Measurements from ENCODE around the gene PIH1D1.

PIH1D1 gene

DNA sequence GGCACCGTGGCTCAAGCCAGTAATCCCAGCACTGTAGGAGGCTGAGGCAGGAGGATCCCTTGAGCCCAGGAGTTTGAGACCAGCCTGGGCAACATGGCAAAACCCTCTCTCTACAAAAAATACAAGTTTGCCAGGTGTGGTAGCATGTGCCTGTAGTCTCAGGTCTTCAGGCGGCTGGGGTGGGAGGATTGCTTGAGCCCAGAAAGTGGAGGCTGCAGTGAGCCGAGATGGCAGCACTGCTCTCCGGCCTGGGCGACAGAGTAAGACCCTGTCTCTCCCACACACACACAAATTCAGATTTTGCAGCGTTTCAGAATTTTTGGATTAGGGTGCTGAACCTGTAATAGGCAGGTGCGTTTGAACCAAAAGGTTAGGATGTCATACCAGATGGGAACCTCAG lies 46.9 kb upstream of the PIH1D1 start (continued):
- TF ChIP-seq, protein P1, sequence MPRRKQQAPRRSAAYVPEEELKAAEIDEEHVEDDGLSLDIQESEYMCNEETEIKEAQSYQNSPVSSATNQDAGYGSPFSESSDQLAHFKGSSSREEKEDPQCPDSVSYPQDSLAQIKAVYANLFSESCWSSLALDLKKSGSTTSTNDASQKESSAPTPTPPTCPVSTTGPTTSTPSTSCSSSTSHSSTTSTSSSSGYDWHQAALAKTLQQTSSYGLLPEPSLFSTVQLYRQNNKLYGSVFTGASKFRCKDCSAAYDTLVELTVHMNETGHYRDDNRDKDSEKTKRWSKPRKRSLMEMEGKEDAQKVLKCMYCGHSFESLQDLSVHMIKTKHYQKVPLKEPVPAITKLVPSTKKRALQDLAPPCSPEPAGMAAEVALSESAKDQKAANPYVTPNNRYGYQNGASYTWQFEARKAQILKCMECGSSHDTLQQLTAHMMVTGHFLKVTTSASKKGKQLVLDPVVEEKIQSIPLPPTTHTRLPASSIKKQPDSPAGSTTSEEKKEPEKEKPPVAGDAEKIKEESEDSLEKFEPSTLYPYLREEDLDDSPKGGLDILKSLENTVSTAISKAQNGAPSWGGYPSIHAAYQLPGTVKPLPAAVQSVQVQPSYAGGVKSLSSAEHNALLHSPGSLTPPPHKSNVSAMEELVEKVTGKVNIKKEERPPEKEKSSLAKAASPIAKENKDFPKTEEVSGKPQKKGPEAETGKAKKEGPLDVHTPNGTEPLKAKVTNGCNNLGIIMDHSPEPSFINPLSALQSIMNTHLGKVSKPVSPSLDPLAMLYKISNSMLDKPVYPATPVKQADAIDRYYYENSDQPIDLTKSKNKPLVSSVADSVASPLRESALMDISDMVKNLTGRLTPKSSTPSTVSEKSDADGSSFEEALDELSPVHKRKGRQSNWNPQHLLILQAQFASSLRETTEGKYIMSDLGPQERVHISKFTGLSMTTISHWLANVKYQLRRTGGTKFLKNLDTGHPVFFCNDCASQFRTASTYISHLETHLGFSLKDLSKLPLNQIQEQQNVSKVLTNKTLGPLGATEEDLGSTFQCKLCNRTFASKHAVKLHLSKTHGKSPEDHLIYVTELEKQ (tag by site-specific recombination; IDR thresholded peaks at IDR 0.05; ENCODE audit: borderline replicate concordance): no peak
- TF ChIP-seq MZF1 (tag by site-specific recombination; IDR thresholded peaks at IDR 0.05; ENCODE audit: borderline replicate concordance): no peak
- no peak for TF ChIP-seq ZNF701 (tag by site-specific recombination; IDR thresholded peaks at IDR 0.05)
- TF ChIP-seq BCL11B (tag by site-specific recombination; IDR thresholded peaks at IDR 0.05; ENCODE audit: low read depth): no peak
- no peak for TF ChIP-seq ZNF560 (tag by site-specific recombination; IDR thresholded peaks at IDR 0.05; ENCODE audit: borderline replicate concordance)
- TF ChIP-seq, protein P2, sequence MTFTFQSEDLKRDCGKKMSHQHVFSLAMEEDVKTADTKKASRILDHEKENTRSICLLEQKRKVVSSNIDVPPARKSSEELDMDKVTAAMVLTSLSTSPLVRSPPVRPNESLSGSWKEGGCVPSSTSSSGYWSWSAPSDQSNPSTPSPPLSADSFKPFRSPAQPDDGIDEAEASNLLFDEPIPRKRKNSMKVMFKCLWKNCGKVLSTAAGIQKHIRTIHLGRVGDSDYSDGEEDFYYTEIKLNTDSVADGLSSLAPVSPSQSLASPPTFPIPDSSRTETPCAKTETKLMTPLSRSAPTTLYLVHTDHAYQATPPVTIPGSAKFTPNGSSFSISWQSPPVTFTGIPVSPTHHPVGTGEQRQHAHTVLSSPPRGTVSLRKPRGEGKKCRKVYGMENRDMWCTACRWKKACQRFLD (tag by site-specific recombination; IDR thresholded peaks at IDR 0.05): no peak
- TF ChIP-seq SCRT2 (tag by site-specific recombination; IDR thresholded peaks at IDR 0.05): no peak
- TF ChIP-seq ZBTB21 (tag by site-specific recombination; IDR thresholded peaks at IDR 0.05): no peak
- TF ChIP-seq, protein P3, sequence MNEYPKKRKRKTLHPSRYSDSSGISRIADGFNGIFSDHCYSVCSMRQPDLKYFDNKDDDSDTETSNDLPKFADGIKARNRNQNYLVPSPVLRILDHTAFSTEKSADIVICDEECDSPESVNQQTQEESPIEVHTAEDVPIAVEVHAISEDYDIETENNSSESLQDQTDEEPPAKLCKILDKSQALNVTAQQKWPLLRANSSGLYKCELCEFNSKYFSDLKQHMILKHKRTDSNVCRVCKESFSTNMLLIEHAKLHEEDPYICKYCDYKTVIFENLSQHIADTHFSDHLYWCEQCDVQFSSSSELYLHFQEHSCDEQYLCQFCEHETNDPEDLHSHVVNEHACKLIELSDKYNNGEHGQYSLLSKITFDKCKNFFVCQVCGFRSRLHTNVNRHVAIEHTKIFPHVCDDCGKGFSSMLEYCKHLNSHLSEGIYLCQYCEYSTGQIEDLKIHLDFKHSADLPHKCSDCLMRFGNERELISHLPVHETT (tag by site-specific recombination; IDR thresholded peaks at IDR 0.05): no peak
- TF ChIP-seq ZNF19 (tag by site-specific recombination; IDR thresholded peaks at IDR 0.05; ENCODE audit: low read depth): no peak
- no peak for TF ChIP-seq SP2 (tag by site-specific recombination; IDR thresholded peaks at IDR 0.05)
- TF ChIP-seq ZNF350 (tag by site-specific recombination; IDR thresholded peaks at IDR 0.05): no peak
- no peak for TF ChIP-seq FEZF1 (tag by site-specific recombination; IDR thresholded peaks at IDR 0.05)
- TF ChIP-seq ZNF521 (tag by site-specific recombination; IDR thresholded peaks at IDR 0.05): no peak
- TF ChIP-seq ZNF138 (tag by site-specific recombination; IDR thresholded peaks at IDR 0.05; ENCODE audit: borderline replicate concordance): no peak

DNA sequence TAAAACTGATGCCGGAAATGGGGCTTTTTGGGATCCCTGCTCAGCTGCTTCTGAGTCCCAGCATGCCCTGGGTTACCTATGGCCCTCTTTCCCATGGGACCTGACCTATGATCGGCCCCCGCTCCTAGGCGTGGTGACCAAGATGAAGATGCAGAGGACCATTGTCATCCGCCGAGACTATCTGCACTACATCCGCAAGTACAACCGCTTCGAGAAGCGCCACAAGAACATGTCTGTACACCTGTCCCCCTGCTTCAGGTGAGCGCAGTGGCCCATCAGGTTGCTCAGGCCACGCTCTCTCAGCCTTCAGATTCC lies 46.1 kb upstream of the PIH1D1 start:
- Histone ChIP-seq H3K9me3 (ENCODE audit: control insufficient read depth, insufficient read depth, low read depth, low read length) (no peaks in the 10 kb centered on the region), H3K4me3 (ENCODE audit: low read depth, low read length) (peak overlapping the region; percentile 89; the same call in 1 of the 2 replicates), H3K27ac (ENCODE audit: extremely low read depth, low read depth, low read length) (peak overlapping the region; percentile 87), H3K4me1 (ENCODE audit: control insufficient read depth, insufficient read depth, low read length) (peaks cover 7% of the 10 kb centered on the region), H3K36me3 (ENCODE audit: control insufficient read depth in 2 of 2, insufficient read depth in 1 of 2, low read length in 2 of 2) (peaks cover 15 to 42% of the 10 kb centered on the region in 2 experiments)
- TF ChIP-seq ZNF350 (tag by site-specific recombination; IDR thresholded peaks at IDR 0.05) (no peak), MYNN (tag by site-specific recombination; IDR thresholded peaks at IDR 0.05; ENCODE audit: borderline replicate concordance) (no peak), MZF1 (tag by site-specific recombination; IDR thresholded peaks at IDR 0.05; ENCODE audit: borderline replicate concordance) (no peak), SP2 (tag by site-specific recombination; IDR thresholded peaks at IDR 0.05) (no peak)
- TF ChIP-seq, protein P1 (tag by site-specific recombination; IDR thresholded peaks at IDR 0.05; ENCODE audit: borderline replicate concordance): no peak
- TF ChIP-seq, protein P4, sequence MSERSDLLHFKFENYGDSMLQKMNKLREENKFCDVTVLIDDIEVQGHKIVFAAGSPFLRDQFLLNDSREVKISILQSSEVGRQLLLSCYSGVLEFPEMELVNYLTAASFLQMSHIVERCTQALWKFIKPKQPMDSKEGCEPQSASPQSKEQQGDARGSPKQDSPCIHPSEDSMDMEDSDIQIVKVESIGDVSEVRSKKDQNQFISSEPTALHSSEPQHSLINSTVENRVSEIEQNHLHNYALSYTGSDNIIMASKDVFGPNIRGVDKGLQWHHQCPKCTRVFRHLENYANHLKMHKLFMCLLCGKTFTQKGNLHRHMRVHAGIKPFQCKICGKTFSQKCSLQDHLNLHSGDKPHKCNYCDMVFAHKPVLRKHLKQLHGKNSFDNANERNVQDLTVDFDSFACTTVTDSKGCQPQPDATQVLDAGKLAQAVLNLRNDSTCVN (tag by site-specific recombination; optimal IDR thresholded peaks at IDR 0.05): no peak
- POLR2A ChIA-PET: interaction anchor here (0.6 to 1.5 kb wide), 3 partner anchors 17 to 93 kb away, joined by 3 read pairs; no protein-coding TSS in a partner anchor
- CTCF ChIA-PET: interaction anchor here (0.6 to 2.0 kb wide), 2 partner anchors 11 to 174 kb away, joined by 4 to 5 read pairs; no protein-coding TSS in a partner anchor
